GM18520 (cell line): Measurements from ENCODE around the gene CAMK1G.

Experiments
- ATAC-seq: cut with Tn5 transposase; IDR thresholded peaks from one replicate; pipeline ENCODE4 v1.9.1; 2021; ENCODE audit not compliant: unreplicated experiment

The CAMK1G gene

DNA sequence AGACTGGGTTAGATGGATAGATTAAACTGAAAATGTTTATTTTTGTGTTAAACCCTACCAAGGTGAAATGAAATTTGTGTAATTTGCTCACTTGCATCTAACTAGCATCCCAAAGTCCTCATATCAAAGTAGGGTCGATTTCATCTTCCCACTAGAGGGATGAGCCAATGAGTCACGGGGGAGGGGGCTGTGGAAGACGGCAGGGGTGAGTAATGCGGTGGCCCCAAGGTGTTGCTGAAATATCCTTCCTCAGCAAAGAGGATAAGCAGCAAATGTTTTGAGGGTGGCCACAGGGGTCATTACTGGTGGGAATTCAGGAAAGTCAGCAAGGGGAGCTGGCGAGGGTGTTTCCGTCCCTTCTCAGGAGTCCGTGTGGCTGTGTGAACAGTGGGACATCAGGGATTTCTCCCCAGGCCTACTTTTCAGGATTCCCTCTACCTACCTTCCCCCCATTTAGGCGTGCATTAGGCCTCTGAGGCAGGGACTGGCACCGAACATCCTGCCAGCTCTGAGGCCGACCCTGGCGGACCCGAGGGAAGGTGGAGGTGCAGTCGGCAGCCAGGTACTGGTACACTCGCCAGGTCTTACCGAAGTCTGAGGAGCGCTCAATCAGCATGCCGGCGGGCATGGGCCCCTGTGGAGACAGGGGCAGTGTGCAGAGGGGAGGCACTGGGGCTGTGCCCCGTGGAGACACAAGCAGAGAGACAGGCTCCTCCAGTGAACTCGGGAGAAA lies 50.7 kb downstream of the CAMK1G start:
- no peak for ATAC-seq

DNA sequence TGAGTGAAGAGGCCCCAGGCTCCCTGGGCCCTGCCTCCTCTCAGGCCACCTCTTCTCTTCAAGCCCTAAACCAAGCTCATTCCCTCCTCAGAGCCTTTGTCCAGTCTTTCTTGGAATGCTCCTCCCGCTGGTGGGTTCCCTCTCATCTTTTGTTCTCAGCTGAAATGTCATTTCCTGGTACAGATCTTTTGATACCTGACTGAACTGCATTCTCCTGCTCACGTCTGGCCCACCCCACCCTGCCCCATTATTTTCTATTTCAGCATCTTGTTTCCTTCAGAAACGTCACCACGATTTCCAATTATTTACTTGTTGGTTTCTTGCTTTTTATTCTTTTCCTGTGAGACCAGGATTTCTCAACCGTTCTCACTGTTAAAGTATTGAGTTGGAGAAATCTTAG lies 52.3 kb downstream of the CAMK1G start:
- ATAC-seq, result no peak

DNA sequence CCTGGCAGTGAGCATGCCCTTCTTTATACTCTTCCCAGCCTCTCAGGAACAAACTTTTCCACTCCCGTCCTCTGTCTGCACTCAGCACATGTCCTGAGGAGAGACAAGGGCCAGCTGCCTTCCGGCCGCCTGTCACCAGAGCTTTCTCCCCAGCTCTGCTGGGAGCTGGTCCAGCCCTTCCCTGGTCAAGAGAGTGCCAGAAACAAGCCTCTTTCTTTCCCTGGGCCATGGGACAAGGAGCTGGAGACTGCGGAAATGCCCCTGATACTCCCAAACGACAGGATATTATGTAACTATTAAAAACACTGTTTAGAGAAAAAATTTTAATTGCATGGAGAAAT lies 58.3 kb downstream of the CAMK1G start:
- ATAC-seq, result no peak

DNA sequence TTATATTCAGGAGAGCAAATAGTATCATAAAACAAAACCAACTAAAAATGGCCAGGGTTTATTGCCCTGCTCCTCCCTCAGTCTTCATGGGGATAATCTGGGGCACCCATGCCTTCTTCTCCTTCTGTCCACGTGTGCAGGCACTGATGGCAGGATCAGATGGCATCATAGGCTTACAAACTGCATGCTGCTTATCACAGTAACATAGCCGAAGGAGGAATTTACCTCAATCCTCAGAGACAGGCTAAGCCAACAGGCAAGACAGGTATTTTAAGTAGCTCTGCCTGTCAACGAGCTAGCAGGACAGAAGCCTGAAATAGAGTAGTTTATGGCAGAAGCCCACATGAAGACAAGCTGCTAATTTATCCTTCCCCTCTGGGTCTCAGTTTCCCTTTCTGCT lies 59.3 kb downstream of the CAMK1G start:
- no peak for ATAC-seq

DNA sequence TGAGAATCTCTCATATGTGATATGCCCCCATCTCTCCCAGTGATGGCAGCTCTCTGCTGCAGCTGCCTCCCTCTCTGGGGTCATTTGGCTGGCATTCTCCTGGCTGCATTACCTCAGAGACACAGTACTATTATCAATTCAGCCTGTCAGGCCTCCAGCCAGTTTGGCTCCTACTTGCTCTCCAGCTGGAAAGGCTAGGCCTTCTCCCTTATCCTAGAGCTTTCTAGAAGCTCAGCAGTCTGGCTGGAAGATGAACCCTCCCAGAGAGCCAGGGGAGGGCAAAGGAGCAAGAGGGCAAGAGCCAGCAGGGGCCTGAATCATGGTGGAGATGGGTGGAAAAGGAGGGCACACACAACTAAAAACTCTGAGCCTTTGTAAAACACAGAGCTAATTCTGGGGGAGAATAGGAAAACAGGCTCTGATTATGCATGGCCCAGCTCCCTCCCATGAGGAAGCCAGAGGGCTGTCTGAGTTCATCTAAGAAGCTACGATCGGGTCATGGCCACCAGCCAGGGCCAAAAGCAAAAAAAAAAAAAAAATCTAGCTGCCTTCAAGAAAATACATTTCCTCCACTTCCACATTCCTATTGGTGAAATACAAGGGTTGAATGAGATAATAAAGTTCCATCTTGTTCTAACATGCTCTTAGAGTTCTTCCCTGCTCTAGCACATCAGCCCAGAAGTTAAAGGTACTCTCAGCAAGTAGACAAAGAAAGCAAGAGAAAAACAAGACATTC lies 59.9 kb downstream of the CAMK1G start:
- no peak for ATAC-seq

DNA sequence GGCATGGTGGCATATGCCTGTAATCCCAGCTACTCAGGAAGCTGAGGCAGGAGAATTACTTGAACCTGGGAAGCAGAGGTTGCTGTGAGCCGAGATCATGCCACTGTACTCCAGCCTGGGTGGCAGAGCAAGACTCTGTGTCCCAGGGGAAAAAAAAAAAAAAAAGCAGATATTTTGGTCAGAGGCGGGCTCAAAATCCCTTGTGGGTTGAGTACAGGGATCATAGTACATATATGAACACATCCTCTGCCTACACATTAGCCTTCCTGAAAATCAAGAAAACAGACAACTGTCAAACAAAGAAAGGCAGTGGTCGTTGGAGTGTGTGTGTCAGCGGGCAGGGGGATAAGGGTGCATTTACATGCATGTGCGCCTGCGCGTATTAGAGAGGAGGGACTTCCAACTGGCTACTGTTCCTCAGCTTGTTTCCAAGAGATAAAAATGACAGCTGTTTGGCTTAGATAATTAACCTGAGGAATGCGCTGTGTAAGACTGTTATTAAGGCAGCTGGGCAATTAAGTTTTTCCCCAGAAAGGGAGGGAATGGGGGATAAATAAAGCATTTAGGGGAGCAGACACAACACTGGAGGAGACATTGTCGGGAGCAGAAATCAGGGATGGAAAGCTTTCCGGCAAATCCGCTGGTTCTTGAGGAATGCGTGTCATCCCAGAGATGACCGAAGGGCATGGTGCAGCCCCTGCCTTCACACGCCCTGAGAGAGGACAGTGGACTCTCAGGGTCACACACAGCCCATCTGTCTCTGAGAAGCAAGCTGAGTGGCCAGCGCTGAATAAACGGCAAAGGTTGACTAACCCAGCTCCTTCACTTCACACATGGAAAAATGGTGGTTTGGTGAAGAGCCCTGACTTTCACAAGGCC lies 62.3 kb downstream of the CAMK1G start:
- no peak for ATAC-seq

DNA sequence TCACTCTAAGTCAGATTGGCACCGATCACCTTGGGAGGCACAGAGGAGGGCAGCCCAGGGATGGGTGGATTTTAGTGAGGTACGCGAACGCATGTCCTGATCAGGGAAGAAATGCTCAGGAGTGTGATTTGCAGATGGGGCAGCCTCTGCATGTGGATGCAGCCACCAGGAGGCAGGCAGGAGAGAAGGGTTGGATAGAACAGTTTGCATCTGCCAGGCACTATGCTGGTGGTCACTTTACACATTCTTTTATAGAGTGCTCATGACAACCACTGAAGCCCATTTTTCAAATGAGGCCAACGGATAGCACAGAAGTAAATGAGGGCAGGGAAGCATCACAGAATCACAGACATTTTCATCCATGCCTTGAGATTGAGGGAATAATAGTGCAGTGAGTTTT lies 63.0 kb downstream of the CAMK1G start:
- ATAC-seq, result no peak

DNA sequence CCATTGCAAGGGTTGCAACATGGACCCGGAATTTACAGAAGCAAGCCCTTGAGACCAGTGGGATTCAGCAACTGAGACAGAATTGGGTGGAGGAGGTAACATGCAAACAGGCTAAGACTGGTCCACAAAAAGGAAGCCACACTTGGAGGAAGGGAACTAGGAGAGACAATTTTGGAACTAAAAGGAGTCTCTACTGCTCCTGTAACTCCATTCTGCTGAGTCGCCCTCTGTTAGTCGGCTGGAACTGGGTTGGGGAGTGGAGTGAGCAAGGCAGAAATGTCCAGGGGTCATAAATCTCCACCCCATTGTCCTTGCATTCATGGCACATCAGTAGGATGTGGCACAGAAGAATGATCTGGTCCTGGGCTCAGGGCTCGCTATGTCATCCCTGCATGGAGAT lies 63.6 kb downstream of the CAMK1G start:
- no peak for ATAC-seq

DNA sequence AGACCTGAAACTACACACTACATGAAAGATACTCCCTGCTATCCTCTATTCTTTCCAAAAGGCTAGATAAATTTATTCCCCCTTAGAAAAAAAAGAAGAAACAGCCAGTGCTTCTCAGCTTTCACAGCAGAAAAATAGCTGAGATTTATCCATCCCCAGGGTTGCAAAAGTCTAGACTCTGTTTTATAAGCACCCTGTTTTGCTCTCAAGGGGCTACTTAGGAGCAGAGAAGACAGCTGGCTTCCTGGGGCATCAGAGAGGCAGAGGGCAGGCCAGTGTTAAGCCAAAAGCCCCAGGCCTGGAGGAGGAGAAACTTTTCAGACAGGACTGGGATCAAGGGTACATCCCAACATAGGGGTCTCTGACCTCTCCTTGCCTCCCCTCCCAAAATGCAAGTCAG lies 64.8 kb downstream of the CAMK1G start:
- no peak for ATAC-seq

DNA sequence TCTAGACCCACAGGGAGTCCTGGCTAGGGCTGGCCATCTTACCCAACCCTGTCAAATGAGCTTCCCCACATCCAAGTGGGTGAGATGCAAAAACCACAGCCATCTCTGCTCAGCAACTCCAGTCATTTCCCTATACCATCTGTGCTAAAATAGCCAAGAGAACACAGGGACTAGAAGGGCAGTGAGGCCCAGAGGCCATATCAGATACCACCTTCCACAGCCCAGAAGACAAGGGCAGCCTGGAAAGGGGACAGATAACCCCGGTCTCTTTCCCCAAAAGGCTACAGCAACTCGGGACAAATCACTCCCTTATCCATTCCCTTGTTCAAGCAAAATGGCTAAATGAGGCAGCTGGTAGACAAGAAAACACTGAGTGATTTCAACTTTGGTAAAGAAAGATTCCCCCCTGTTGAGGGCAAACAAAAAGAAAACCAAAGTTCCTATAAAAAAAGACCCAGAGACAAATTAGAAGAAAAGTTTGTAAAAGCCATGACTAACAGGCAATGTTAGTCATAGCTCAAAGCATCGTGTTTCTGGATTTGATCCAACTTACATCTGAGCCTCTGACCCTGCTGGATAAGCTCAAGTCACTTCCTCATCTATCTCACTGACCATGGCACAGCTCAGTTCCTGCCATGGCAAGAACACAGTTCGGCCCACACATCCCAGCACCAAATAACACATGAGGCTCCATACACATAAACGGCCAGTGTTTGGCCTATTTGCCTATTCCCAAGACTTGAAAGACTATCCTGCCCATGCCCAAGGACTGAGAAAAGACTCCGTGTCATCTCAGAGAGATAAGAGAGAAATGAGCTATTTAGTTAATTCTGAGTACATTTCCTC lies 65.6 kb downstream of the CAMK1G start:
- no peak for ATAC-seq

DNA sequence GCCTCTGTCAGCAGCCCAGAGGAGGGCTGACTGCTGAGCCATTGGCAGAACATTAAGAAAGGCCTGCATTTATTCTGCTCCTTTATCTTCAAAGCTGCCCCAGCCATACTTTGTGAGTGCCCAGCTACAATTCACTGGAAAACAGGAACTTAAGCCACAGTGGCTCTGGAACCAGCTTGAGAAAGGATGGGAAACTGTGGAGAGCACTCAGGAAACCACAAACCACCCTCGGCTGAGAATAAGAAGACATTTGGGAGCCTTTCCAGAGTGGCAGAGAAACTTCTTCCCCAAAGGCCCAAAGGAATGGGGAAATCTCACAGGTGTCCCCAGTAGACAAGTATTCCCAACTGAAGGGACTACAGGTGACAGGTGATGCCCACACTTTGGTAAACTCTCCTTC lies 66.9 kb downstream of the CAMK1G start:
- no peak for ATAC-seq

DNA sequence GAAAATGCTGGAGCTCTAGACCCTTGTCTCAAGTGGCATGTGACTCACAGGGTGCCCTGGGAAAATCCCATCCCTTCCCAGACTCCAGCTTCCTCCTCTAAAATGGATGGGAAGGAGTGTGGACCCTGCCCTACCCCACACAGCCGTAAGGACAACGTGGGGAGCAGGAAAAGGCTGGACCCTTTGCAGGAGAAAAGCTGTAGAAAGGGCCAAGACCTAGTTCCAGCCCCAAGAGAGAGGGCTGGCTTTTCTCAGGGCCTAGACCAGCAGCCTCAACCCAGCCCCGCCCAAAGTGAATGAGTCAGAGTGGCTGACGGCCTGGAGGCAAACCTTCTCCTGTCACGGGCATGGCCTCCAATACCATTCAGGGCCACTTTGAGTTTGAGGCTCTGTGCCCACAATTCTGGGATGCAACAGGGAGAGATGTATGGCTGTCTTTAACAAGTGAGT lies 67.6 kb downstream of the CAMK1G start:
- peak; percentile 68 for ATAC-seq

DNA sequence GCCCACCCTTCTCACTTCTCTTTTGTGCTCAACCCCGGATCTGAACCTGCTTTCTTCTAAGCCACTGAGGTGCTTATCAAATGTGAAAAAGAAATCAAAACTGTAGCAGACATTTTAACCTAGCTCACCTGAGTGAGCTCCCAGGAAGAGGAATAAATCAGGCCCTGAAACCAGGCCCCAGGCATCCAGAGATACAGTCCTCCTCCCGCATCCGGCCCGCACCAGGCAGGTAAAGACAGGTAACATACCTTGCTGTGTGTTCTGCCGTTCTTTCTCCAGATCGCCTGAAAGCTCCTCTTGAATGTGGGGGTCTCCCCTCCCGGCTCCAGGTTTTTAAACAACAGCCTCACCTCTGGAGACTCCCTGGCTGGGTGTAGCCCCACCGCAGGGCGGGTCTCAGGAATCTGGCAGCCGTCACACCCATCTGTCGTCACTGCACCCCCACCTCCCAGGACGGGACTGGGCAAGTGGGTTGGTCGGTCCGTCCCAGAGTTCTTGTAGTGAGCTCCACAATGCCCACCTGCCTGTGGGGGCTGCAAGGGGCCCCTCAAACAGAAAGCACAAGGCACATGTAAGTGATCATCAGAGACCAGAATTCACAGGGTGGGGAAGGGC lies 68.7 kb downstream of the CAMK1G start, which contains the start of gene LAMB3:
LAMB3 (minus strand) TSS at position 305 of the 615 bp plus-strand sequence. CDS start 1,481 bp downstream, outside the sequence.
- ATAC-seq, result no peak

DNA sequence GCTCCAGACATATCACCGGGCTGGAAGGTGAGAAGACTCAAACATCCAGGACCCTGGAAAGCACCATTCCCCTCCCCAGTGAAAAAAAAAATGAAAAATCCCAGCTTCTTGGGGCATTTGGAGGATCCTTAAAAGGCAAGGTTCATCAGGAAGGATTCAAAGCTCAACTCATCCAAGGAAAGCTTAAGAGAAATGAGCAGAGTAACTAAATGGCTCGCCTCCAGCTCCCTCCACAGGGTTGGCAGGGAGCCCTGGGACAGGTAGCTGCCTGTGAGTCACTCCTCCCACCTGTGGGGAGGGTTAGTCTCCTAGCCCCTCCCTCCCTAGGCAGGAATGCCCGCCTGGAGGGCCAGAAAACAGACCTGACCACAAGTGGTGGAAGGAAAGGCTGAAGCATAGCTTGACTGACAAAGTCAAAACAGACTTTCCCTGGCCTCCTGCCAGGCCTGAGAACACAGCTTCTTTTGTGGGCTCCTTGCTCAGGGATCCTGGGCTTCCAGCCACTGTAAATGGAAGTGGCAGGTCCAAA lies 69.4 kb downstream of the CAMK1G start:
- no peak for ATAC-seq

DNA sequence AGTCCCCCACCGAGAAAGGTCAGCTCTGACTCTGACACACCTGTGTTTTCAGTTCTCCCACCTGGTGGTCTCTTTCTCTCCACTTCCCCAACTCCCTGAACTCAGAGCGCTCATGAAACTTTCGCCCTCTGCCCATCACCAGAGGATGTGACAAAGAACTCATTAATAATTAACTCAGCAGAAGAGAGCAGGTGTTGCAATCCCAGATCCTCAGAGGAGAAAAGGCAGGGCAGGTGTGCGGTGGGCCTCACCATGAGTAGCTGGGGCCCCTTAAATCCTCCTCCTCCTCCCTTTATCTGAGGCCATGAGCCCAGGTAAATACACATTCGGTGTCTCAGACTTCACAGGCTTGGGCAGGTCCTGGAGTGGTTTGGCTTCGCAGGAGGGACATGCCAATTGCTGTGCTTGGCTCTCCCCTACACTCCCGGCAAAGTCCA lies 70.4 kb downstream of the CAMK1G start:
- no peak for ATAC-seq

DNA sequence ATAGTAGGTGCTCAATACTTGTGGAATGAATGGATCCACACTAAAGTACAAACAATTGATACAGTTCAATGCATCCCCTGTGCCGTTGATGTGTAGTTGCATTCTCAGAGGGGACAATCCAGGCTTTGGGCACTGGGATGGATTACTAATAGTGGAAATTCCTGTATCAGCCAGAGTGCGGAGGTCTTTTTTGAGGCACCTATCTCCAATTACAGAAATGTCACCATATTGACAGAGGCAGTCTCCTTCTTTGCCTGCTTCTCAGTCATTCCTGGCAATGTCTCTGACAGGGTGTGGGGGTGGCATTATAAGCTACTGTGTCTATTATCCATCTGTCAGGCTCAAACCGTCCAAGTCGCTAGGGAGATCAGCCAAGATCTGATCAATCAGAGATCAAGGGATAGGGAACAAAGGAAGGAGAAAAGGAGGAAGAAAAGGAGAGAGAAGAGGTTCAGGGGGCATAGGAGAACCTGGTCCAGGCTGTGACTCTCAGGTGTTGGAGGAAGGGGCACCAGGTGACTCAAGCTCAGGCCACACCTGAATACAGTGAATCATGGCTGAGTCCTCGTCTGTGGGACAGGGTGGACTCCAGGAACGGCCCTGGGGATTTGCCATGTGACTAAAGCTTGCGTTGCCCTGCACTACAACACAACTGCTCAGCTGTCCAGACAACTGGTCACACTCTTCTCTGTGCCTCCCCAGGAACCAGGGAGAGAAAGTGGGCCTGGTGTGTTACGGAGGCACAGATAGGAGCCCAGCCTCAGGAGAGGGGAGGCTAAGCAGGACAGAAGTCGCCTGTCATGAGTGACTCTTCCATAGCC lies 72.1 kb downstream of the CAMK1G start:
- no peak for ATAC-seq

DNA sequence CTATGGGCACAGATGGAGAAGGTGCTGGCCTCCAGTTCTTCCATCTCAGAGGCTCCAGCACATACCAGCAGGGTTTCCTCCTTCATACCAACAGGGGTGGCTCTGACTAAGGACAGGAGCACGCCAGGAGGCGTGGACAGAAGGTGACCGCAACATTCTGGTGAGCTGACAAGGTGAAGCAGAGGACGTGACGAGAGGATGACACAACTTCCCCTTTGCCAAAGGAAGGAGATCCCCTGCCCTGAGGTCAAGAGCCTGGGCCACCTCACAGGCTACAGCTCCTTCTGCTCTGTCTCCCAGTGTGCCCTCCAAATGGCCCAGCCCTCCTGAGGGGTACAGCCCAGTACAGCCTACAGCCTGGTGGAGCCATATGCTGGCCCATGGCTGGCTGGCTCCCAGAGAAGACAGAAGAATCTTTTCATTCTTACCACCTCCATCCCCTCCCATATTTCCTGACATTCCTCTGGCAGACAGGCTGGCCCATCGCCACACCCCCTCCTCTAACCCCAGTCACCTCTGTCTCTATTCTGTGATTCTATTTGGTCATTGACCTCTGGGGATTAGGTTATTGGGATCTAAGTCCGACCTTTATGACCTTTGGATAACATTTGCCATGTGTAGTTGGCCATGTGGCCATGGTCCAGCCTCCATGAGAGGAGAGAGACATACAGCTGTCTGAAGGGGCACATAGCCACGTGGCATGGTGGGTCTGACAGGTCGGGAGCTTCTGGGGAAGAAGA lies 73.8 kb downstream of the CAMK1G start:
- peak; percentile 51 for ATAC-seq

DNA sequence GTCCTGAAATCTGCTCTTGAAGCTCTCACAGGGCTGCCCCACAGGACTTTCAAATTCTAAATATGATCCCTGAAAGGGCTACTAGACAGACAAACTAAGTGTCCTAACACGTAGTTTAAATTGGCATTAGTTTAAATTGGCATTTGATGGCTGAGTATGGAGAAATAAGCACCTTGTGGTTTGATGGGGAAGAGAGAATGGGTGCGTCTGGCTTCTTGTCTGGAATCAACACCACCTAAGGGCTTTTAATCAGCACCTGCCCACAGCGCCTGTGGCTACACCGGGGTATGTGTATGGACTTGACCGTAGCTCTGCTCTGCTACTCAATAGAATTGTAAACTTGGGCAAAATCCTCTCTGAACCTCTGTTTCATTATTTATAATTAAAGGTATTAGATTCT lies 74.4 kb downstream of the CAMK1G start:
- no peak for ATAC-seq
